Peyer's patch (tissue), 4 donors: ENCODE data around the gene NXPE1. TPM values are rescaled to one million over a fixed set of nuclear protein-coding genes. Genes with fewer than 3 reads are reported as not detected.

ENCODE experiments used
- DNase-seq, 3 donors: peaks; one replicate each; pipeline ENCODE4 v3.0.0-alpha.2; 2017 to 2019
- H3K27ac ChIP-seq, 4 donors: fragments of 200-600 bp; sonication (generic); one replicate each; pipeline ENCODE4 v1.5.1; 2016 to 2019
- H3K27me3 ChIP-seq, 2 donors: fragments of 200-600 bp; sonication (generic); one replicate each; pipeline ENCODE4 v1.5.1; 2019
- H3K36me3 ChIP-seq, 3 donors: fragments of 200-600 bp; sonication (generic); one replicate each; pipeline ENCODE4 v1.5.1; 2016 to 2019
- H3K4me1 ChIP-seq, 4 donors: fragments of 200-600 bp; sonication (generic); one replicate each; pipeline ENCODE4 v1.5.1; 2016 to 2019
- H3K4me3 ChIP-seq, 4 donors: fragments of 200-600 bp; sonication (generic); 1 replicate in 3 of 4; 2 replicates in 1 of 4; pipeline ENCODE4 v1.5.1; 2016 to 2019; ENCODE audit warnings: mild to moderate bottlenecking in 1 of 4
- H3K9me3 ChIP-seq, 4 donors: fragments of 200-600 bp; sonication (generic); one replicate each; pipeline ENCODE4 v1.5.1; 2016 to 2019; ENCODE audit warnings: mild to moderate bottlenecking in 1 of 4
- CTCF ChIP-seq, 6 experiments: fragments of 450-650 bp in 4 of 6; fragments of 200-600 bp in 2 of 6; sonication (generic) in 1 of 6; IDR thresholded peaks; one replicate each; pipeline ENCODE4 v1.5.1; 2017 to 2019; ENCODE audit warnings: antibody characterized with exemption in 6 of 6, mild to moderate bottlenecking in 3 of 6, moderate library complexity in 1 of 6
- POLR2A ChIP-seq, 2 donors: fragments of 450-650 bp; IDR thresholded peaks; one replicate each; pipeline ENCODE4 v1.5.1; 2017; ENCODE audit warnings: antibody characterized with exemption in 2 of 2, mild to moderate bottlenecking in 2 of 2, moderate library complexity in 2 of 2
- total RNA-seq, 4 donors: library from RNA; depleted of rRNA; stranded (reverse); fragments of >200 nt; gene quantifications; one replicate each; pipeline ENCODE4 v1.1.0, GENCODE V29; 2016

Gene NXPE1
- total RNA-seq, 4 donors from 2014 or later = 6.6 to 23.2 (median 18.6) TPM

- no peaks in the 10 kb centered on the region for H3K9me3 ChIP-seq
- H3K27ac ChIP-seq = no peak within 1 kb of the TSS
- no peaks in the 10 kb centered on the region for H3K4me1 ChIP-seq
- H3K27me3 ChIP-seq = no peaks in the 10 kb centered on the region
- no peak for TF ChIP-seq POLR2A (IDR thresholded peaks at IDR 0.05)
- no peak for TF ChIP-seq CTCF (IDR thresholded peaks at IDR 0.05)
- no peaks in the 10 kb centered on the region for H3K36me3 ChIP-seq
- no peak for DNase-seq
- no peak within 1 kb of the TSS for H3K4me3 ChIP-seq
These were observed 35.9 kb upstream of the NXPE1 start, which contains the start of gene NXPE4 for GRCh38 chr11:114595571-114595970. Gene NXPE4 (minus strand): TSS chr11:114595786. CDS start chr11:114594759, 1,027 bp downstream.

- no peaks in the 10 kb centered on the region for H3K4me1 ChIP-seq
- H3K36me3 ChIP-seq = no peaks in the 10 kb centered on the region
- no peak overlapping the region for H3K4me3 ChIP-seq
- no peak overlapping the region for H3K27ac ChIP-seq
- H3K27me3 ChIP-seq = no peaks in the 10 kb centered on the region
- no peaks in the 10 kb centered on the region for H3K9me3 ChIP-seq
- TF ChIP-seq CTCF (IDR thresholded peaks at IDR 0.05) (no peak), POLR2A (IDR thresholded peaks at IDR 0.05) (no peak)
- DNase-seq = no peak
These were observed 35.0 kb upstream of the NXPE1 start for GRCh38 chr11:114594703-114595102.

GRCh38 chr11:114587398-114587953, 27.8 kb upstream of the NXPE1 start:
- no peaks in the 10 kb centered on the region for H3K27me3 ChIP-seq
- no peaks in the 10 kb centered on the region for H3K36me3 ChIP-seq
- TF ChIP-seq POLR2A (IDR thresholded peaks at IDR 0.05) (no peak), CTCF (IDR thresholded peaks at IDR 0.05) (no peak)
- peaks cover 0 to 21% (median 2%) of the 10 kb centered on the region in 4 donors for H3K9me3 ChIP-seq
- no peak overlapping the region for H3K27ac ChIP-seq
- no peak overlapping the region for H3K4me3 ChIP-seq
- DNase-seq = no peak
- H3K4me1 ChIP-seq = no peaks in the 10 kb centered on the region

GRCh38 chr11:114586797-114587196, 27.1 kb upstream of the NXPE1 start:
- Histone ChIP-seq H3K9me3 (peaks cover 0 to 21% (median 2%) of the 10 kb centered on the region in 4 donors), H3K4me3 (no peak overlapping the region), H3K4me1 (no peaks in the 10 kb centered on the region), H3K27me3 (no peaks in the 10 kb centered on the region), H3K36me3 (no peaks in the 10 kb centered on the region), H3K27ac (no peak overlapping the region)
- no peak for DNase-seq
- no peak for TF ChIP-seq POLR2A (IDR thresholded peaks at IDR 0.05)
- no peak for TF ChIP-seq CTCF (IDR thresholded peaks at IDR 0.05)

- Histone ChIP-seq H3K4me3 (no peak overlapping the region), H3K27me3 (no peaks in the 10 kb centered on the region), H3K27ac (no peak overlapping the region), H3K9me3 (no peaks in the 10 kb centered on the region), H3K4me1 (no peaks in the 10 kb centered on the region), H3K36me3 (no peaks in the 10 kb centered on the region)
- TF ChIP-seq POLR2A (IDR thresholded peaks at IDR 0.05) = no peak
- TF ChIP-seq CTCF (IDR thresholded peaks at IDR 0.05) = no peak
- no peak for DNase-seq
These were observed 12.0 kb upstream of the NXPE1 start for GRCh38 chr11:114571712-114572111.

GRCh38 chr11:114569801-114570200, 10.1 kb upstream of the NXPE1 start:
- no peaks in the 10 kb centered on the region for H3K9me3 ChIP-seq
- no peaks in the 10 kb centered on the region for H3K27me3 ChIP-seq
- TF ChIP-seq CTCF (IDR thresholded peaks at IDR 0.05) = no peak
- TF ChIP-seq POLR2A (IDR thresholded peaks at IDR 0.05) = no peak
- H3K27ac ChIP-seq = no peak overlapping the region
- DNase-seq = no peak
- H3K36me3 ChIP-seq = no peaks in the 10 kb centered on the region
- no peaks in the 10 kb centered on the region for H3K4me1 ChIP-seq
- H3K4me3 ChIP-seq = no peak overlapping the region
